ENCODE data around the gene P2RX1.

P2RX1 gene

DNA sequence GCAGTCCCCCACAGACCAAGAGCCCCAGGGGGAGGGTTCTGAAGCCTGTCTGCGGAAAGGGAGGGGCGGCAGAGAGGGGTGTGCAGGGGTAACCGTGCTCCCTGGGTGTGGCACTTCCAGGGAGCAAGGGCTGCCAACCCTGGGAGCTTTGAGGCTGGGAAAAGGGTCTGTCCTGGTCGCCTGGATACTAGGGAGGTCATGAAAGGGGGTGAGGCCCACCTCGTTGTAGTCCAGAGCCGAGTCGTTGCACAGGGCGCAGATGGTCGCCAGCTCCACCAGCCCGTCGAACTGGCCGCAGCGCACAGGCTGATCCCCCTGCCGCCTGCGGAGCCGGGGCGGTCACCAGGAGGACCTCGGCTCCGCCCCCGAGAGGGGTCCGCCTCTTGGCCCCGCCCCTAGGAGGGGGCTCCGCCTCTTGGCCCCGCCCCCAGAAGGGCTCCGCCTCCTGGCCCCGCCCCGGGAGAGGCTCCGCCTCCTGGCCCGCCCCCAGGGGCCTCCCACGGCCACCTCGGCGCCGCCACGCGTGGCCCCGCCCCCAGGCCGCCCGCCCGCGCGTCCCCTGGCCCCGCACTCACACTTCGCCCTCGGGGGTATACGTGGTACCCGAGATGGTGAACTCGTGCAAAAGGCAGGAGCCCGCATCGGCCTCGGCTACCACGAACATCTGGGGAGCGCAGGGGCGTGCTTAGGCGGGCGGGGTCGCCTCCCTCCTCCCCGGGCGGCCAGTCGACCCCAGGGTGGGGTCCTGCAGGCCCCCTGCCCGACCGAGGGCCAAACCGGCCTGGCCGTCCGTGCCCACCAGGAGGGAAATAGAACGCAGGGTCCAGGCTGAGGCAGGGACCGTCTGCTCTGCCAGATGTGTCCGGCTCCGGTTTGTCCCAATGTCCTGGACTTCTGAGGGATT, 28.5 kb upstream of the P2RX1 start:
- DNase-seq (ENCODE audit: low read depth) = peak; percentile 31
- no peak overlapping the region for H3K4me3 ChIP-seq (ENCODE audit: low read depth, low read length)
- no peak for TF ChIP-seq CTCF (IDR thresholded peaks at IDR 0.05; ENCODE audit: insufficient read depth, low read depth, low read length, missing control alignments)

- no peak overlapping the region for H3K4me3 ChIP-seq (ENCODE audit: low read depth, low read length)
- no peak for TF ChIP-seq CTCF (IDR thresholded peaks at IDR 0.05; ENCODE audit: insufficient read depth, low read depth, low read length, missing control alignments)
- DNase-seq (ENCODE audit: low read depth) = no peak
These were observed 27.1 kb upstream of the P2RX1 start for GRCh38 chr17:3943240-3943891.

GRCh38 chr17:3940965-3941698, 24.9 kb upstream of the P2RX1 start:
- TF ChIP-seq CTCF (IDR thresholded peaks at IDR 0.05; ENCODE audit: insufficient read depth, low read depth, low read length, missing control alignments) = no peak
- H3K4me3 ChIP-seq (ENCODE audit: low read depth, low read length) = no peak overlapping the region
- DNase-seq (ENCODE audit: low read depth) = no peak

GRCh38 chr17:3937359-3937758, 21.1 kb upstream of the P2RX1 start:
- no peak overlapping the region for H3K4me3 ChIP-seq (ENCODE audit: low read depth, low read length)
- DNase-seq (ENCODE audit: low read depth) = no peak
- no peak for TF ChIP-seq CTCF (IDR thresholded peaks at IDR 0.05; ENCODE audit: insufficient read depth, low read depth, low read length, missing control alignments)

- H3K4me3 ChIP-seq (ENCODE audit: low read depth, low read length) = no peak overlapping the region
- no peak for DNase-seq (ENCODE audit: low read depth)
- TF ChIP-seq CTCF (IDR thresholded peaks at IDR 0.05; ENCODE audit: insufficient read depth, low read depth, low read length, missing control alignments) = no peak
These were observed 19.6 kb upstream of the P2RX1 start for GRCh38 chr17:3935825-3936355.

- no peak overlapping the region for H3K4me3 ChIP-seq (ENCODE audit: low read depth, low read length)
- DNase-seq (ENCODE audit: low read depth) = peak; percentile 75
- peak; percentile 56 for TF ChIP-seq CTCF (IDR thresholded peaks at IDR 0.05; ENCODE audit: insufficient read depth, low read depth, low read length, missing control alignments)
These were observed 18.9 kb upstream of the P2RX1 start for GRCh38 chr17:3935140-3935542.
